Osteoblast (primary cell): ENCODE results near the gene PRRG2. TPM values are rescaled to one million over a fixed set of nuclear protein-coding genes. Genes with fewer than 3 reads are reported as not detected.

Experiments used
- DNase-seq: peaks from one replicate; pipeline ENCODE4 v3.0.0; 2011; ENCODE audit warnings: low spot score, mixed read lengths; ENCODE audit not compliant: insufficient read length; ENCODE audit errors: missing footprints
- H2AFZ ChIP-seq: 2 replicates; pipeline ENCODE4 v1.6.0; 2011; ENCODE audit warnings: mild to moderate bottlenecking, low read length
- H3K27ac ChIP-seq: 2 replicates; pipeline ENCODE4 v1.5.1; 2011; ENCODE audit warnings: mild to moderate bottlenecking, low read depth, low read length, moderate library complexity
- H3K27me3 ChIP-seq: 2 replicates; pipeline ENCODE4 v1.6.0; 2012; ENCODE audit warnings: mild to moderate bottlenecking, control low read depth, inconsistent platforms, low read length, moderate library complexity; ENCODE audit not compliant: insufficient read depth
- H3K36me3 ChIP-seq: 2 replicates; pipeline ENCODE4 v1.5.1; 2011; ENCODE audit warnings: mild to moderate bottlenecking, low read length, control low read depth, moderate library complexity; ENCODE audit not compliant: insufficient read depth
- H3K4me1 ChIP-seq: 2 replicates; pipeline ENCODE4 v1.5.1; 2011; ENCODE audit warnings: mild to moderate bottlenecking, low read length, control low read depth, moderate library complexity; ENCODE audit not compliant: insufficient read depth
- H3K4me2 ChIP-seq: 2 replicates; pipeline ENCODE4 v1.6.0; 2011; ENCODE audit warnings: mild to moderate bottlenecking, low read length; ENCODE audit not compliant: insufficient read depth
- H3K4me3 ChIP-seq: fragments of 200-600 bp; sonication (generic); 3 replicates; pipeline ENCODE4 v1.5.1; 2012; ENCODE audit warnings: mild to moderate bottlenecking, low read length, inconsistent platforms; ENCODE audit not compliant: insufficient read depth
- H3K79me2 ChIP-seq: 2 replicates; pipeline ENCODE4 v1.6.0; 2012; ENCODE audit warnings: mild to moderate bottlenecking, low read length, control low read depth, inconsistent platforms; ENCODE audit not compliant: insufficient read depth
- H3K9me3 ChIP-seq: 2 replicates; pipeline ENCODE4 v1.5.1; 2011; ENCODE audit warnings: low read depth, low read length, control low read depth
- H4K20me1 ChIP-seq: 2 replicates; pipeline ENCODE4 v1.6.0; 2012; ENCODE audit warnings: mild to moderate bottlenecking, low read length, control low read depth; ENCODE audit not compliant: insufficient read depth
- CTCF ChIP-seq: IDR thresholded peaks from 2 replicates; pipeline ENCODE4 v1.5.1; 2011; ENCODE audit warnings: mild to moderate bottlenecking, low read depth, low read length, moderate library complexity; ENCODE audit errors: extremely low read depth
- total RNA-seq: library from RNA; depleted of rRNA; stranded (reverse); fragments of >200 nt; gene quantifications from 2 replicates; pipeline ENCODE4 v1.2.3, GENCODE V29; 2012

PRRG2 gene
- total RNA-seq, 1 donor, result under 0.01 TPM

- Histone ChIP-seq H2AFZ (no peak overlapping the region), H3K9me3 (no peaks in the 10 kb centered on the region), H3K27ac (no peak overlapping the region), H3K4me2 (no peak overlapping the region), H3K4me1 (peaks cover 12% of the 10 kb centered on the region), H4K20me1 (peaks cover 18% of the 10 kb centered on the region), H3K36me3 (peaks cover 19% of the 10 kb centered on the region), H3K4me3 (no peak overlapping the region), H3K27me3 (no peaks in the 10 kb centered on the region), H3K79me2 (peaks cover 67% of the 10 kb centered on the region)
- DNase-seq, result peak; percentile 21
- no peak for TF ChIP-seq CTCF
Observed at GRCh38 chr19:49573009-49573408, 8.1 kb upstream of the PRRG2 start.

- peaks cover 19% of the 10 kb centered on the region for H3K36me3 ChIP-seq
- DNase-seq, result peak; percentile 6
- H4K20me1 ChIP-seq, result peaks cover 14% of the 10 kb centered on the region
- no peak overlapping the region for H3K4me2 ChIP-seq
- TF ChIP-seq CTCF, result no peak
- H3K27ac ChIP-seq, result no peak overlapping the region
- no peak overlapping the region for H2AFZ ChIP-seq
- peaks cover 67% of the 10 kb centered on the region for H3K79me2 ChIP-seq
- no peaks in the 10 kb centered on the region for H3K9me3 ChIP-seq
- H3K27me3 ChIP-seq, result no peaks in the 10 kb centered on the region
- H3K4me1 ChIP-seq, result peaks cover 8% of the 10 kb centered on the region
- no peak overlapping the region for H3K4me3 ChIP-seq
Observed at GRCh38 chr19:49573425-49573824, 7.7 kb upstream of the PRRG2 start.

- no peak overlapping the region for H3K4me2 ChIP-seq
- H3K9me3 ChIP-seq, result no peaks in the 10 kb centered on the region
- no peak overlapping the region for H3K27ac ChIP-seq
- peaks cover 70% of the 10 kb centered on the region for H3K79me2 ChIP-seq
- H2AFZ ChIP-seq, result no peak overlapping the region
- peaks cover 11% of the 10 kb centered on the region for H3K4me1 ChIP-seq
- peak; percentile 9 for DNase-seq
- no peak for TF ChIP-seq CTCF
- H4K20me1 ChIP-seq, result peaks cover 14% of the 10 kb centered on the region
- peaks cover 19% of the 10 kb centered on the region for H3K36me3 ChIP-seq
- no peak overlapping the region for H3K4me3 ChIP-seq
- H3K27me3 ChIP-seq, result no peaks in the 10 kb centered on the region
Observed at GRCh38 chr19:49574206-49574755, 6.8 kb upstream of the PRRG2 start.

GRCh38 chr19:49579193-49579592 lies 1.9 kb upstream of the PRRG2 start:
- peak overlapping the region; percentile 91 for H3K4me3 ChIP-seq
- TF ChIP-seq CTCF, result no peak
- H3K4me2 ChIP-seq, result peak overlapping the region; percentile 96
- no peaks in the 10 kb centered on the region for H3K27me3 ChIP-seq
- no peaks in the 10 kb centered on the region for H3K9me3 ChIP-seq
- H3K27ac ChIP-seq, result peak overlapping the region; percentile 75
- H3K36me3 ChIP-seq, result peaks cover 15% of the 10 kb centered on the region
- no peak for DNase-seq
- peaks cover 18% of the 10 kb centered on the region for H3K4me1 ChIP-seq
- H2AFZ ChIP-seq, result no peak overlapping the region
- peaks cover 12% of the 10 kb centered on the region for H4K20me1 ChIP-seq
- peaks cover 54% of the 10 kb centered on the region for H3K79me2 ChIP-seq
